Thyroid gland (tissue), 4 donors: ENCODE results near the gene MTA1. TPM values are rescaled to one million over a fixed set of nuclear protein-coding genes. Genes with fewer than 3 reads are reported as not detected.

Source experiments
- DNase-seq, 2 donors: peaks; one replicate each; pipeline ENCODE4 v3.0.0-alpha.2; 2019
- H3K27ac ChIP-seq, 3 donors: fragments of 200-600 bp; sonication (generic); 1 replicate in 2 of 3; 2 replicates in 1 of 3; pipeline ENCODE4 v1.5.1; 2016 to 2019; ENCODE audit warnings: mild to moderate bottlenecking in 1 of 3, moderate library complexity in 1 of 3
- H3K27me3 ChIP-seq: fragments of 200-600 bp; sonication (generic); one replicate; pipeline ENCODE4 v1.5.1; 2019
- H3K36me3 ChIP-seq, 2 donors: fragments of 200-600 bp; sonication (generic); one replicate each; pipeline ENCODE4 v1.5.1; 2016 to 2019
- H3K4me1 ChIP-seq, 2 donors: fragments of 200-600 bp; sonication (generic); one replicate each; pipeline ENCODE4 v1.5.1; 2017 to 2019
- H3K4me3 ChIP-seq, 3 donors: fragments of 200-600 bp; sonication (generic); replicated peaks in 1 of 3; 1 replicate in 2 of 3; 2 replicates in 1 of 3; pipeline ENCODE4 v1.5.1; 2016; ENCODE audit warnings: mild to moderate bottlenecking in 1 of 3
- H3K9me3 ChIP-seq: fragments of 200-600 bp; sonication (generic); one replicate; pipeline ENCODE4 v1.5.1; 2017
- CTCF ChIP-seq, 6 experiments: fragments of 200-600 bp in 3 of 6; fragments of 450-650 bp in 3 of 6; sonication (generic) in 3 of 6; IDR thresholded peaks; one replicate each; pipeline ENCODE4 v1.5.1; 2016 to 2019; ENCODE audit warnings: antibody characterized with exemption in 6 of 6, mild to moderate bottlenecking in 2 of 6, inconsistent platforms in 1 of 6, moderate library complexity in 1 of 6
- POLR2A ChIP-seq, 2 donors: fragments of 450-650 bp; IDR thresholded peaks; one replicate each; pipeline ENCODE4 v1.6.1; 2017; ENCODE audit warnings: antibody characterized with exemption in 2 of 2, mild to moderate bottlenecking in 2 of 2, moderate library complexity in 1 of 2
- WGBS, 2 donors: methylation state at CpG; one replicate each; pipeline ENCODE4 v1.1.5; 2017; 5-methylcytosine and 5-hydroxymethylcytosine counted together
- intact Hi-C: fragments of 100-400 bp; cut with DNase I; formaldehyde crosslinking; loops from one replicate; pipeline ENCODE4 v1.15.1; 2023
- total RNA-seq, 4 donors: library from RNA; depleted of rRNA; stranded (reverse); fragments of >200 nt; gene quantifications; one replicate each; pipeline ENCODE4 v1.2.3, GENCODE V29; 2016

Gene MTA1
- total RNA-seq, 4 donors from 2014 or later, result 66.2 to 111 (median 90.0) TPM

DNA sequence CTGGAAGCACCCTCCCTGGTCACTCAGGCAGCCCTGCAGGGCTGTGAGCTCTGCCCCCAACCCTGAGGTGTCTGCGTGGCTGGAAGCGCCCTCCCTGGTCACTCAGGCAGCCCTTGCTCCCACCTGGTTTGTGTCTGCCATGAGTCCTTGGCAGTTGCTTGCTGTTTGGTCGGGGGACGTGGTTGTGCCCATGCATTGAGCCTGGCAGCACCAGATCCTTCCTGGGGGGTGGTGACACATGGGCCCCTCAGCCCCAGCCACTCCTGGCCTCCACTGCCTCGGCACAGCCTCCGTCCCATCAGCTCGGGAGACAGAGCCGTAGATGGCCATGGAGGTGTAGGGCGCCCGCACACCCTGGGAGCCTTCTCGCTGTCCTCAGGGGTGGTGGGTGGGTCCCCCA lies 19.6 kb downstream of the MTA1 start:
- Histone ChIP-seq H3K36me3 (peaks cover 0 to 3% of the 10 kb centered on the region in 2 donors), H3K9me3 (no peaks in the 10 kb centered on the region), H3K27me3 (no peaks in the 10 kb centered on the region), H3K4me1 (peaks cover 0 to 5% of the 10 kb centered on the region in 2 donors), H3K27ac (no peak overlapping the region), H3K4me3 (no peak overlapping the region)
- intact Hi-C loops, result no loop called here
- TF ChIP-seq POLR2A (IDR thresholded peaks at IDR 0.05) (no peak), CTCF (IDR thresholded peaks at IDR 0.05) (no peak)
- 100% methylated on average over 2 to 7 of the region's 11 CpGs for WGBS, 2 donors
- no peak for DNase-seq

DNA sequence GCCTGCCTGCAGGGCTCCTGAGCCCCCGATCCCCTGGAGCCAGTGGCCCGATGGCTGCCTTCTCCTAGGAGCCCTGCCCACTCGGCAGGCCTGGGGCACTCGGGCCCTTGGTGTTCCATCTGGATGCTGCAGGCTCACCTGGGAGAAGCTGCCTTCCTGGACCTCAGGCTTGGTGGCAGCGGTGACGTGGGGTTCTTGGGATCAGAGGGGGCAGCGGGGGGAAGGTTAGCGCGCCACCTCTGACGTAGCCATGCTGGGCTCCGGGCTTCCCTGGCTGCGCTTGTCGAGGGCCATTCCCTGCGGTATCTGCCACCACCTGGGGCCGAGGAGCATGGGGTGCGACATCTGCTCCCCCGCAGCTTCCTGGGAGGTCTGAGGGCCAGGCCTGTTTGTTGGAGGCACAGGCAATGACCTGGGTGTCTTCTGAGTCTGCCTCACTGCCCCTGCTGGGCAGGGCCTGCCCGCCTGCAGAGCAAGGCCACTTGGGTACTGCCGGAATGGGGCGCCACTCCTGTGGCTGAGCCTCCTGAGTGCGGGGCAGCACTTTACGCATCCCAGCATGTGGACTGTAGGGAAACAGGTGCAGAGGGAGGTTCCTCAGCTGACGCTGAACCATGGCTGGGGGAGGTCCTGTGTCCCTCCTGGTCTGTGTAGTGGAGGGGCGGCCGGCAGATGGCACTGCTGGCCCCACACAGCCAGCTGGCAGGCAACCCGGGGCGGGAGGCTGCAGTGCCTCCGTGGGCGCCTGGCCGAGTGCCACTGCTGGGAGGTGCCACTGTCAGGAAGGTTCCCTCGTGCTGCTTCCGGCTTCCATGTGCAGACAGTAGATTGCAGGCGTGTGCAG lies 20.3 kb downstream of the MTA1 start:
- Histone ChIP-seq H3K27ac (no peak overlapping the region), H3K27me3 (no peaks in the 10 kb centered on the region), H3K36me3 (peaks cover 0 to 3% of the 10 kb centered on the region in 2 donors), H3K4me1 (peaks cover 0 to 5% of the 10 kb centered on the region in 2 donors), H3K9me3 (no peaks in the 10 kb centered on the region), H3K4me3 (no peak overlapping the region)
- intact Hi-C loops, result no loop called here
- TF ChIP-seq POLR2A (IDR thresholded peaks at IDR 0.05) (no peak), CTCF (IDR thresholded peaks at IDR 0.05) (no peak)
- 87 to 99% methylated on average over 5 to 18 of the region's 33 CpGs for WGBS, 2 donors
- DNase-seq, result no peak

DNA sequence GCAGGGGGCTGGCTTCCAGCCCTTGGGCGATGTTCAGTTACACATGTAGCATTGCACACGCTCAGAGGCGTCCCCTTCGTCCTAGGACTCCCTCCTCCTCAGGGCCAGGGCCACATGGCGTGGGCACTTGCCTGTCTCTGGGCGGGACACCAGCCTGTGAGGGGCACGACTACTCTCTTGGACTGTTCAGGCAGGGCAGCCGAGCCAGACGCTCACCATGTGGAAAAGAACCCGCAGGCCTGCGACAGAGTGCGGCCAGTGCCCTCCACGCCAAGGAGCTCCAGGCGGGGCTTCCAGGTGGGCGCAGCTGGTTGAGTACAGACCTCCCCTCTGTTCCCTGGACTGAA lies 20.9 kb downstream of the MTA1 start:
- no peak overlapping the region for H3K27ac ChIP-seq
- no peaks in the 10 kb centered on the region for H3K27me3 ChIP-seq
- no peak overlapping the region for H3K4me3 ChIP-seq
- peaks cover 0 to 3% of the 10 kb centered on the region in 2 donors for H3K36me3 ChIP-seq
- WGBS, 2 donors, result 96% methylated on average over 7 of the region's 15 CpGs; no CpG with 5 or more reads in 1 of the 2 donors
- H3K9me3 ChIP-seq, result no peaks in the 10 kb centered on the region
- H3K4me1 ChIP-seq, result peaks cover 0 to 5% of the 10 kb centered on the region in 2 donors
- TF ChIP-seq CTCF (IDR thresholded peaks at IDR 0.05) (no peak), POLR2A (IDR thresholded peaks at IDR 0.05) (no peak)
- no peak for DNase-seq
- intact Hi-C loops, result no loop called here

DNA sequence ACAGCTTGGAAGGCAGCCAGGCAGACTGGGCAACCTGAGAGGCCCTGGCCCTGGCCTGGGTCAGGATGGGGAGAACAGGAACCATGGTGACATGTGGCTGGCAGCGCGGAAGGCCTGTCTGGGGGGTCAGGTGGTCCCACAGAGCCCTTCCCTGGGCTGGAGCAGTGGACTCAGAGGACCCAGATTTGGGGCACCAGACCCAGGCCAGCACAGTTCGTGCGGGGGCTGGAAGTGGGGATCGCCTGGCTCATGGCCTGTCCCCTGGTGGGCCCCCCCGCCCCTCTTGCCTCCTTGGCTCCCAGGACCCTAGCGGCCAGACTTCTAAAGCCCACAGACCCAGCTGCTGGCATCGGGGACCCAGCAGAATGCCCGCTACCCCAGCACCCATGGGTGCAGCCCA lies 21.4 kb downstream of the MTA1 start:
- Histone ChIP-seq H3K36me3 (peaks cover 0 to 3% of the 10 kb centered on the region in 2 donors), H3K9me3 (no peaks in the 10 kb centered on the region), H3K27ac (no peak overlapping the region), H3K27me3 (no peaks in the 10 kb centered on the region), H3K4me1 (peaks cover 0 to 5% of the 10 kb centered on the region in 2 donors), H3K4me3 (no peak overlapping the region)
- intact Hi-C loops, result no loop called here
- WGBS, 2 donors, result 83% methylated on average over 2 of the region's 9 CpGs; no CpG with 5 or more reads in 1 of the 2 donors
- TF ChIP-seq CTCF (IDR thresholded peaks at IDR 0.05) (no peak), POLR2A (IDR thresholded peaks at IDR 0.05) (no peak)
- DNase-seq, result no peak

DNA sequence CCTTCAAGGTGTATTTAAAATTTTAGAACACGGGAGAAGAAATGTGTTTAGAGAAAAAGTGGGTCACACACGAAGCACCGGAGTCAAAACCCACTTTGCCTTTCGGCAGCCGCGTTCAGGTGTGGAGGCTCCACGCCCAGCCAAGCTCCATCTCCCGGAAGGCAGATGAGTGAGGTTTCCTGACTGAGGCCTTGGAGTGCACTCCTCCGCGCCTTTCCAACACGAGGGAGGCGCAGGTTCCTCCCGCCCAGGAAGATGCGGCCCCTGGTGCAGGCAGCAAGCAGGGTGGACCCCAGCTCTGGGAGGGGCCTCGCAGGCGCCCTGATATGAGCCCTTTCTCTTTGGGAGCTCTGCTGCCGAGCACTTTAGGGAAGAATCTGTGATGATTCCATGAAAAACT lies 22.5 kb downstream of the MTA1 start:
- DNase-seq, result no peak
- Histone ChIP-seq H3K27me3 (no peaks in the 10 kb centered on the region), H3K9me3 (no peaks in the 10 kb centered on the region), H3K4me1 (no peaks in the 10 kb centered on the region), H3K4me3 (no peak overlapping the region), H3K36me3 (peaks cover 0 to 3% of the 10 kb centered on the region in 2 donors), H3K27ac (no peak overlapping the region)
- intact Hi-C loops, result no loop called here
- TF ChIP-seq CTCF (IDR thresholded peaks at IDR 0.05), result no peak
- no peak for TF ChIP-seq POLR2A (IDR thresholded peaks at IDR 0.05)
- 80% methylated on average over 17 of the region's 17 CpGs for WGBS, 2 donors
